Posterior cingulate gyrus (tissue), 11 donors: ENCODE data around the gene TSSK6.

ENCODE experiments used
- DNase-seq, 10 donors: peaks; one replicate each; pipeline versions ENCODE4 v3.0.0 to v3.0.0-alpha.2; 2020 to 2021; ENCODE audit warnings: mixed read lengths in 3 of 10
- intact Hi-C: fragments of 100-400 bp; cut with DNase I; formaldehyde crosslinking; loops from one replicate; pipeline ENCODE4 v1.15.1; 2023

TSSK6 gene

GRCh38 chr19:19513682-19514081 is 1.7 kb downstream of the TSSK6 start:
- intact Hi-C loops: no loop called here
- DNase-seq: no peak

- no peak for DNase-seq
- intact Hi-C loops: no loop called here
Observed at GRCh38 chr19:19510432-19510831, 4.9 kb downstream of the TSSK6 start.

- intact Hi-C loops: no loop called here
- no peak for DNase-seq
Observed at GRCh38 chr19:19508217-19508616, 7.1 kb downstream of the TSSK6 start.

- intact Hi-C loops: no loop called here
- no peak for DNase-seq
Observed at GRCh38 chr19:19507354-19507753, 8.0 kb downstream of the TSSK6 start.

- intact Hi-C loops: no loop called here
- DNase-seq: peak in 7 of 10 donors; percentile 45 to 94 (median 70)
Observed at GRCh38 chr19:19506592-19506991, 8.8 kb downstream of the TSSK6 start.

- DNase-seq: peak in 1 of 10 donors; percentile 79
- intact Hi-C loops: no loop called here
Observed at GRCh38 chr19:19505669-19506326, 9.6 kb downstream of the TSSK6 start.

GRCh38 chr19:19504754-19505668 is 10.3 kb downstream of the TSSK6 start:
- DNase-seq: no peak
- intact Hi-C loops: no loop called here

- intact Hi-C loops: no loop called here
- peak in 1 of 10 donors; percentile 68 for DNase-seq
Observed at GRCh38 chr19:19502808-19503602, 12.3 kb downstream of the TSSK6 start.

- intact Hi-C loops: no loop called here
- no peak for DNase-seq
Observed at GRCh38 chr19:19502281-19502680, 13.1 kb downstream of the TSSK6 start.

GRCh38 chr19:19501798-19502197 is 13.6 kb downstream of the TSSK6 start:
- no peak for DNase-seq
- intact Hi-C loops: no loop called here

- intact Hi-C loops: no loop called here
- no peak for DNase-seq
Observed at GRCh38 chr19:19500975-19501644, 14.2 kb downstream of the TSSK6 start.

GRCh38 chr19:19499272-19499995 is 15.9 kb downstream of the TSSK6 start:
- intact Hi-C loops: no loop called here
- no peak for DNase-seq

- DNase-seq: peak in 1 of 10 donors; percentile 70
- intact Hi-C loops: no loop called here
Observed at GRCh38 chr19:19498255-19498991, 16.9 kb downstream of the TSSK6 start.

- no peak for DNase-seq
- intact Hi-C loops: no loop called here
Observed at GRCh38 chr19:19495614-19496603, 19.4 kb downstream of the TSSK6 start.

- intact Hi-C loops: no loop called here
- DNase-seq: no peak
Observed at GRCh38 chr19:19493841-19494546, 21.4 kb downstream of the TSSK6 start.

GRCh38 chr19:19492026-19492610 is 23.2 kb downstream of the TSSK6 start:
- intact Hi-C loops: no loop called here
- peak in 1 of 10 donors; percentile 69 for DNase-seq
